Embryonic facial prominence (tissue), 1 donor: ENCODE data around the gene PRPF40B.

Experiments used
- DNase-seq: peaks from one replicate; pipeline ENCODE4 v3.0.0-alpha.2; 2016; ENCODE audit errors: extremely low spot score

Gene PRPF40B

GRCh38 chr12:49684310-49684854 is 61.0 kb downstream of the PRPF40B start:
- DNase-seq = no peak

DNA sequence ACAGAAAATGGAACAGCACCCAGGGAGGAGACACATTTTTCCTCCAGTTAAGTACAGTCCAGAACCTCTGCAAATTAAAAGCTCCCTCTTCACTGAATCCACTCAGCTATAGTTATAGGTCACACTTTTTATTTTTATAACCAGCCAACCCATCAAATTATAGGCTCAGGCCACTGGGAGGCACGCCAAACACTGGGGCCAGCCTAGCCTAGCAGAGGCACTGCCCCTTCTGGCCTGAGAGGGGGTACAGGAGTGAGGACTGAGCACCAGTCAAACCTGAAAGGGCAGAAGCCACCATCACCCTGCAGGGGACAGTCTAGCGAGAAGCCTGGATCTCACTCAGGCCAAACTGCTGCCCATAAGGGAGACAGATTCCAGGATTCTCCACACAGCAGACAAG is 64.6 kb downstream of the PRPF40B start:
- DNase-seq = no peak

DNA sequence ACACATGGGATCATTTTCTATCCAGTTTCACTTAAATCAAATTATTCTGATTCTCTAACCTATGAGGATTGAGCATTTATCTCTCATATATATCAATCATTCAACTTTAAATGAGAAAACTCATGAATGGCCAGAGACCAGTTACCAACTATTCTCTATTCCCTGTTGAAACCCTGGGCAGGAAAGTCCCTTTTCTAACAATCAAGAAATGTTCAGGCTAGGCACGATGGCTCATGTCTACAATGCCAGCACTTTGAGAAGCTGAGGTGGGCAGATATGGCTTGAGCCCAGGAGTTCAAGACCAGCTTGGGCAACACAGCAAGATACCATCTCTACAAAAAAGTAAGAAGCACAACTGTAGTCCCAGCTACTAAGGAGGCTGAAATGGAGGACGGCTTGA is 65.9 kb downstream of the PRPF40B start:
- DNase-seq = no peak

GRCh38 chr12:49689785-49690184 is 66.4 kb downstream of the PRPF40B start:
- no peak for DNase-seq

- DNase-seq = no peak
These were observed 69.5 kb downstream of the PRPF40B start for GRCh38 chr12:49692851-49693250.

GRCh38 chr12:49693931-49694444 is 70.6 kb downstream of the PRPF40B start:
- DNase-seq = no peak
